Measurements from ENCODE around the gene LDB3.

The LDB3 gene

GRCh38 chr10:86651631-86652331, 16.5 kb upstream of the LDB3 start:
- no peak for DNase-seq

GRCh38 chr10:86652361-86653202, 15.7 kb upstream of the LDB3 start:
- DNase-seq: peak; percentile 23

- DNase-seq: no peak
Measured at GRCh38 chr10:86653379-86653778, 14.9 kb upstream of the LDB3 start.

- DNase-seq: no peak
Measured at GRCh38 chr10:86653987-86654386, 14.3 kb upstream of the LDB3 start.

GRCh38 chr10:86654411-86655172, 13.7 kb upstream of the LDB3 start, which contains the start of gene OPN4:
TSS of gene OPN4 (plus strand) at chr10:86654547. CDS start at chr10:86654784, 237 bp downstream.
- DNase-seq: no peak

GRCh38 chr10:86655173-86655540, 13.2 kb upstream of the LDB3 start:
- DNase-seq: no peak

GRCh38 chr10:86655596-86655995, 12.7 kb upstream of the LDB3 start:
- DNase-seq: no peak

- DNase-seq: no peak
Measured at GRCh38 chr10:86657011-86657395, 11.3 kb upstream of the LDB3 start.

- DNase-seq: no peak
Measured at GRCh38 chr10:86657396-86658011, 10.8 kb upstream of the LDB3 start.

GRCh38 chr10:86658261-86658741, 10.0 kb upstream of the LDB3 start:
- DNase-seq: no peak

- DNase-seq: no peak
Measured at GRCh38 chr10:86658751-86659150, 9.6 kb upstream of the LDB3 start.

GRCh38 chr10:86659161-86659691, 9.1 kb upstream of the LDB3 start:
- no peak for DNase-seq

- DNase-seq: no peak
Measured at GRCh38 chr10:86659721-86660453, 8.4 kb upstream of the LDB3 start.

- DNase-seq: no peak
Measured at GRCh38 chr10:86661161-86662025, 6.9 kb upstream of the LDB3 start.

GRCh38 chr10:86662186-86663045, 5.9 kb upstream of the LDB3 start:
- DNase-seq: no peak

GRCh38 chr10:86663046-86663345, 5.3 kb upstream of the LDB3 start:
- no peak for DNase-seq

- DNase-seq: no peak
Measured at GRCh38 chr10:86663576-86664339, 4.6 kb upstream of the LDB3 start.

GRCh38 chr10:86664341-86665217, 3.7 kb upstream of the LDB3 start:
- no peak for DNase-seq

Data from NCI-H2227 treated with DMSO at 0.1 percent for 48 hours (cell line).